ENCODE results near the gene DOCK3. TPM values are rescaled to one million over a fixed set of nuclear protein-coding genes. Genes with fewer than 3 reads are reported as not detected.

DOCK3 gene
- total and polyA plus RNA-seq, 10 of the 15 experiments (the other 5 are each of a cell fraction or from before 2014, with no cell fraction given) = 0.02 to 0.52 (median 0.04) TPM; not detected in 5

- Histone ChIP-seq H3K4me1 (ENCODE audit: control insufficient read depth, insufficient read depth, low read length) (no peaks in the 10 kb centered on the region), H3K9ac (ENCODE audit: control insufficient read depth, insufficient read depth, low read length) (no peak overlapping the region), H3K4me2 (ENCODE audit: control insufficient read depth, insufficient read depth) (no peak overlapping the region), H3K9me3 (replicated peaks; ENCODE audit: control insufficient read depth, insufficient read depth, low read length) (no peaks in the 10 kb centered on the region), H3K27ac (ENCODE audit: control insufficient read depth, insufficient read depth) (no peak overlapping the region), H2AFZ (ENCODE audit: control insufficient read depth, low read depth, low read length) (no peak overlapping the region), H3K27me3 (replicated peaks in 1 of 2; ENCODE audit: control insufficient read depth in 2 of 2, insufficient read depth in 2 of 2, low read length in 1 of 2) (no peaks in the 10 kb centered on the region), H4K20me1 (ENCODE audit: control insufficient read depth, insufficient read depth) (no peaks in the 10 kb centered on the region), H3K36me3 (ENCODE audit: control insufficient read depth in 2 of 2, insufficient read depth in 2 of 2, low read length in 1 of 2) (no peaks in the 10 kb centered on the region), H3K79me2 (ENCODE audit: control insufficient read depth, insufficient read depth, low read length) (no peaks in the 10 kb centered on the region), H3K4me3 (no peak overlapping the region)
- ATAC-seq = no peak
- ChIA-PET POLR2A (no interaction called here), CTCF (interaction anchor here (0.9 to 1.4 kb wide), 2 partner anchors 8 to 27 kb away, joined by 3 to 4 read pairs; no protein-coding TSS in a partner anchor), RAD21 (ENCODE audit: unreplicated experiment) (no interaction called here), SMC1A (ENCODE audit: uncharacterized antibody, unreplicated experiment) (interaction anchor here (0.9 kb wide), 2 partner anchors 13 to 43 kb away, joined by 3 read pairs; no protein-coding TSS in a partner anchor)
- DNase-seq (ENCODE audit: low read depth, low spot score) = no peak
- no peak for TF ChIP-seq NFXL1 (IDR thresholded peaks at IDR 0.05; ENCODE audit: borderline replicate concordance)
- TF ChIP-seq MTA3 (IDR thresholded peaks at IDR 0.05; ENCODE audit: borderline replicate concordance, low read length) = no peak
- no peak for TF ChIP-seq PML (IDR thresholded peaks at IDR 0.05; ENCODE audit: low read length)
- TF ChIP-seq FOXK2 (IDR thresholded peaks at IDR 0.05) = no peak
- no peak for TF ChIP-seq RUNX3 (IDR thresholded peaks at IDR 0.05; ENCODE audit: low read length)
- no peak for TF ChIP-seq CBX5 (IDR thresholded peaks at IDR 0.05; ENCODE audit: low read depth)
- no peak for TF ChIP-seq SRF (IDR thresholded peaks at IDR 0.05; ENCODE audit: low read depth in 2 of 2, low read length in 2 of 2)
- no peak for TF ChIP-seq RCOR1 (conservative IDR thresholded peaks at IDR 0.05; ENCODE audit: low read depth, low read length)
- no peak for TF ChIP-seq ATF3 (IDR thresholded peaks at IDR 0.05; ENCODE audit: borderline replicate concordance, extremely low read depth, low read depth, low read length)
- no peak for TF ChIP-seq ZNF274 (IDR thresholded peaks at IDR 0.05; ENCODE audit: insufficient read depth, insufficient read length)
- TF ChIP-seq ZNF207 (IDR thresholded peaks at IDR 0.05; ENCODE audit: borderline replicate concordance) = no peak
- no peak for TF ChIP-seq NR2F1 (conservative IDR thresholded peaks at IDR 0.05)
- no peak for TF ChIP-seq RB1 (IDR thresholded peaks at IDR 0.05; ENCODE audit: borderline replicate concordance)
- TF ChIP-seq RFX5 (IDR thresholded peaks at IDR 0.05; ENCODE audit: low read depth, low read length) = no peak
- in situ Hi-C loops (cut with MboI) = no loop called here
- intact Hi-C loops (cut with micrococcal nuclease; ENCODE audit: unreplicated experiment) = no loop called here
- BruUV-seq (replicated peaks) = no TSS peak
- FAIRE-seq = no peak
Measured at GRCh38 chr3:51268132-51268531, 593.4 kb downstream of the DOCK3 start.
